GM19452 (cell line): ENCODE results near the gene ABHD16B.

Experiments
- ATAC-seq: cut with Tn5 transposase; IDR thresholded peaks from one replicate; pipeline ENCODE4 v1.9.1; 2021; ENCODE audit not compliant: unreplicated experiment

ABHD16B gene

DNA sequence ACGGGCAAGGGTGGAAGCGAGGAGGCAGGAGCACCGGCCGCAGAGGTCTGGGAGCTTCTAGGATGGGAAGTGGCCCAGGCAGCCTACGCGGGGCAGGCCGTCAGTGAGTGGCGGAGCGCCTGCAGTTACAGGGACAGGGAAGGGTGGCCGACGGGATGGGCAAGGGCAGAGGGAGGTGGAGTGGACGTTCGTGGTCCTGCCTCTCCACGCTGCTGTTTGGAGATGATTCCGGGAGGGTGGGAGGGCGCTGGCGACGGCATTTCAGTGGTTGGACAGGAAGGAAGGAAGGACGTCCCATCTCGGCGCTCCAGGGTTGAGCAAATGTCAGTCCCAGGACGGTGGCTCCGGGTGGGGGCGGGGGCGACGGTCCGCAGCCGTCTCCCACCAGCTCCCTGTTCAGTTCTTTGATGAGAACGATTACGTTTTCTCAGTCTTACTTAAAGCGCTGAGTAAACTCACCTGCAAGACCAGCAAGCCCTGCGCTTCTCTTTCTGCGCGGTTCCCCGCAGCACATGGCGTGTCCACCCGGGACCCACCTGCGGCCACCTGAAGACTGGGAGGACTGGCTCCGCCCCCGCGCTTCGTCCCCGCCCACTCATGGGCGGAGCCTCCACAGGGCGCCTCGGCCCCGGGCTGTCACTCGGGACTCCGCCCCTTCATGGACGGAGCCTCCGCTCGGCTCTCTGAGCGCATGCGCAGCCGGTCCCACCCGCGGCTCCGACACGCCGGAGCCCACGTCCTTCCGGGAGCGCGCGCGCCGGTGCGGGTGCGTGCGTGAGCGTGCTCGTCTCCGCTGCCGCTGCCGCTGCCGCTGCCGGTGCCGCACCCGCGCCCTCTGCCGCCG, 33.3 kb downstream of the ABHD16B start, which contains the start of gene DNAJC5:
DNAJC5 (plus strand) TSS at position 769 of the 844 bp plus-strand sequence. CDS start 33,220 bp downstream, outside the sequence.
- peak; percentile 76 for ATAC-seq

DNA sequence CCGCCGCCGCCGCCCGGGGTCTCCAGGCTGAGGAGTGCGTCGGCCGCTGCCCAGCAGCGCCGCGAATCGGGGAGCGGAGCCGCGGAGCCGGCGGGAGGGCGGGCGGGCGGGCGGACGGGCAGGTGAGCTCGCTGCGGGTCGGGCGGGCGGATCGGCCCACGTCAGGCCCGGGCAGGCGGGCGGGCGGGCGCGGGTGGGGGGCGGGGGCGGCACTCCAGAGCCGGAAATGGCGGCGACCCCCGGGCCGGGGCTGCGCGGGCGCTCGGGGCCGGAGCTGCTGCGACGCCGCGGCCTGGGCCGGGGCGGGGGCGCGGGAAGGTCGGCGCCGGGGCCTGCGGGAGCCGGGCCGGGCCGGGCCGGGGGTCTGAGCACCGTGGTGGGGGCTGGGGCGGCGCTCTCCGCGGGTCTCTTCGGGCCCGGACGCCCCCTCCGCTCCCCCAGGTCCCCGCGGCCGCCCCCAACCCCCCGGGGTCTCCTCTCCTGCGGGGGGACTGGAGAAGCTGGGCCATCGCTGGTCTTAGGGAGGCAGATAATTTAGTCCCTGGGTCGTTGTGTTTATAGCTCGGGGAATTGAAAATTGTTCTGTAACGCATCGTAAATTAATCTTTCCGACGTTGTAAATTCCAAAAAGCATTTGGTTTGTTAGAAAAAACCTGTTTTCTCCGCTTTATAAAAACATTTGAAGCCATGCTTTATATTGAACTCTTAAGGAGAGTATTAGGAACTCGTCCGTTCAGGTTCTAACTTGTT, 34.1 kb downstream of the ABHD16B start:
- ATAC-seq = peak; percentile 10

DNA sequence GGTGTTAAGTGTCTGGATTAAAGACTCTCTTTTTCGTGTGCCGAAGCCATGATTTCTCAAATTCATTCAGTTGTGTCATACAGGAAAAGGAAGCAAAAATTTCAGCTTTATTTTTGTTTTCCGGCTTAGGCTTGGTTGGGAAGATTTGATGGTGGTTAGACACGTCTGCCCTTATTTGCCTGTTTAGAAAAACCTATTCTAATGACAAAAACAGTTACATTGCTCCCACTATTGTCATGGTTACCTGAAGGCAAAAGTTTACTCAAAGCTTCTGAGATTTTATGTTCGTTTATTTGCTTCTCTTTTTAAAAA, 34.6 kb downstream of the ABHD16B start:
- no peak for ATAC-seq

DNA sequence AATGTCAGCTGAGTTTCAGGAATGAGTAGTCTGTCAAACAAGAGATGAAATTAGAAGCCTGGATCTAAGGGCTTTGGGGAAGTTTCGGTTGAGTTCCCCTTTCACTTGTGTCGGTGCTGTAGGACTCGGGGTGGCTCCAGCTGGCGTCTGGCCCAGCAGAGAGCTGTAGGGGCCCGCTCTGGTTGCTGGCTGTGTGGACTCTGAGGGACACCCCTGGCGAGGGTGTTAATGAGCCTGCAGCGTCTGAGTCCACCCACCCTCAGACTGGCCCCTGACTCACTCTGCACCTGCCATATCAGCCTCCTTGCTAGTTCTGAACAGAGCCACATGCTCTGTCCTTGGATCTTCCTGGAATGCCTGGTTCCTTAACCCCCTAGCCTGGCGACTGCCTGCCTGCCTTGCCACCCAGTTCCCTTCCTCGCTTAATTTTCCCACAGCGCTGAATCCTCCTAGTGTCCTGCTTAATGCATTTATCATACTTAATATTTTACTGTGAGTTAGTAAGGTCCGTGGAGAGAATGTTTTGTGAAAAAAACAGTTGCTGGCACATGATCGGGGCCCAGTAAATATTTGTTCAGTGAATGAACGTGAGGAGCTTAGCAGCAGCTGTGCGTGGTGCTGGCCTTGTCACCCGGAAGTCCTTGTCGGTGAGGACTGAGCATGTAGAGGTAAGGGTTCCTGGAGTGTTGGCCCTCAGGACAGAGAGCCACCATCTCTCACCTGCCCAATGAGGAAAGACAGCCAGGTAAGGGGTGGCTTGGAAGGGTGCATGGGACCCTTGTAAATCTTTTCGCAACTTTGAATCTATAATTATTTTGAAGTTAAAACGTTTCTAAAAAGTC, 35.2 kb downstream of the ABHD16B start:
- ATAC-seq = no peak

DNA sequence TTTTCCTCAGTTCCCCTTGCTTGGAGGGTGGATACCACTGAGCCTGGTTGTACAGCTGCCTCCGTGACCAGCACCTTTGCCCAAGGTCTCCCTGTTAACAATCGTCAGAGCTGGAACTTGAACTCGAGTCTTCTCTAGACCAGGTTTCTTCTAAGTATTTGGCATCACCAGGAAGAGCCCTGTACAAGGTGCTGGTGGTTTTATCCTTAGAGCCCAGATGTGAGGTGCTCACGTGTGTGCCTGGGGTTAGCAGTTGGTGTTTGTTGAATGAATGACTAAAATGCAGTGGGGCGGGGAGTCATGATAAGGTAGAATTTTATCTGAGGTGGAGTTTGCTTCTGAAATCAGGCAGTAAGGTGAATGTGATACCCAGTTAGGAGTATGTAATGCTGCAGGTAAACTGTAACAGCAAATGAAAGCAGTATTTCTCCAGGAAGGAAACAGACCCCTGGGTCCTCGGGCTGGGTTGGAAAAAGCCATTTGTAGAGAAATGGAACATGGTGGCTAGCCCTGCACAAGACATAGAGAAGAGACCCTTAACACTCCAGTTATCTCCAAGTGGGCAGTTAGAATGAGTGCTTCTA, 36.8 kb downstream of the ABHD16B start:
- ATAC-seq = no peak

DNA sequence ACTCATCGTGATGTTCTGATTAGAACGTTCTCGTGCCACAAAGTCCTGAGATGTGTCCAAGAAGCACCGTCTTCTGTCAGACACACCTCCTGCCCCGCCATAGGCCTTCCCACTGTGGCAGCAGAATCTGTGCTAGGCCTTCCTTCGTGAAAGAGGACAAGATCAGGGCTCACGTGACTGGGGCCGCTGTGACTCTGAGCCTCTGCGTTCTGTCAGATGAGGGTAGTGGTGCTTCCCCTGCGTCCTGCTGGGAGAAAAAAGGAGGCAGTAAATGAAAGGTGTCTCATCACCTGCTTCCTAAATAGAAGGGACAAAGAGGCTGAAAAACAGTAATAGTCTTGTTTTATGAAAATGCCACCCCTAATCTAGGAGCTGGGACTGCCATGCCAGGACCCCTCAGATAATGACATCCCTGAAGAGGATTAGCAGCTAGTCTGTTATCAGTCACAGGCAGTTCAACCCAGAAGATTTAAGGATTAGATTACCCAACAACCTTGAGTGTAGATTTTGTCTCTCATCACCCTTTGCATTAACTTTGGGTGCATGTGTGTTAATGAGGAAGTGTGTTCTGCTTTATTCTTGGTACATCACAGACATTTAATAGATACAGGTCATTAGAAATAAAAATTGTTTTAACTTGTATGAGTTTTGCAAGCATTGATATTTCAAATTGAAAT, 37.7 kb downstream of the ABHD16B start:
- no peak for ATAC-seq

DNA sequence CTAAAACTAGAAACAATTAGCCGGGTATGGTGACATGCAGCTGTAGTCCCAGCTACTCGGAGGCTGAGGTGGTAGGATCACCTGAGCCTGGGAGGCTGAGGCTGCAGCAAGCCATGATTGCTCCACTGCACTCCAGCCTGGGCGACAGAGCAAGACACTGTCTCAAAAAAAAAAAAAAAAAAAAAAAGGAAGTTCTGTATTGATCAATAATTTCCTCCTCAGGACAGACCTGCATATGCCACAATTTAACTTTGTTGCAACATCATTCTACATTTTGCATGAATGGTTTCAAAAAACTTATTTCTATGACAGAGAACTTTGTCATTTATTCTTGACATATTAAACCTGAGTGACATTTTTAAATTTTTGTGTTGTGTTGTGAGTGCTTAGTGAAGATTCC, 39.1 kb downstream of the ABHD16B start:
- no peak for ATAC-seq

DNA sequence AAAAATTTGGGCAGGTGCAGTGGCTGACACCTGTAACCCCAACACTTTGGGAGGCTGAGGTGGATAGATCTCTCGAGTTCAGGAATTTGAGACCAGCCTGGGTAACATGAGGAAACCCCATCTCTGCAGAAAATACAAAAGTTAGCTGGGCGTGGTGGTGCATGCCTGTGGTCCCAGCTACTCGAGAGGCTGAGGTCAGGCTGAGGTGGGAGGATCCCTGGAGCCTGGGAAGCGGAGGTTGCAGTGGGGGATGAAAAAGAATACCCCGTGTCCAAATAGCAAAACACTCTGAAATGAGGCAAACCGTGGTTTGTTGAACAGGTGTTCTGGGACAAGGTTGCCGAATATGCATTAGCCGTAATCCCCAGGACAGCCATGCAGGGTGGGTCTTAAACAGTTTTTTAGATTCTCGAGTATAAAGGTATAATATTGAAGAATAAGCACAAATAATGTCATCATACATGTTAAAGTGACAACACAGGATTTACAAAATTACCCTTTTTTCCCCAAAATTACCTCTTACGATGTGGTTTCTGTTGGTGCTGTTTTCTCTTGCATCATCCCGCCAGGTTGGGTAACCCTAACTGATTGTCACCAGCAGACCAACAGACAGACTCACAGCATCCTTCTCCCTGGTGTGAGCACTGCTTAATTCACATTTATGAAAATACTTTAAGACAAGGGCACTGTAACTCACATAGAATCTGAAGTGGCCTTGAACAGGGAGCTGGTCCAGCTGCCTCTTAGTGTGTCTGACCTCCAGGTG, 42.7 kb downstream of the ABHD16B start:
- no peak for ATAC-seq

DNA sequence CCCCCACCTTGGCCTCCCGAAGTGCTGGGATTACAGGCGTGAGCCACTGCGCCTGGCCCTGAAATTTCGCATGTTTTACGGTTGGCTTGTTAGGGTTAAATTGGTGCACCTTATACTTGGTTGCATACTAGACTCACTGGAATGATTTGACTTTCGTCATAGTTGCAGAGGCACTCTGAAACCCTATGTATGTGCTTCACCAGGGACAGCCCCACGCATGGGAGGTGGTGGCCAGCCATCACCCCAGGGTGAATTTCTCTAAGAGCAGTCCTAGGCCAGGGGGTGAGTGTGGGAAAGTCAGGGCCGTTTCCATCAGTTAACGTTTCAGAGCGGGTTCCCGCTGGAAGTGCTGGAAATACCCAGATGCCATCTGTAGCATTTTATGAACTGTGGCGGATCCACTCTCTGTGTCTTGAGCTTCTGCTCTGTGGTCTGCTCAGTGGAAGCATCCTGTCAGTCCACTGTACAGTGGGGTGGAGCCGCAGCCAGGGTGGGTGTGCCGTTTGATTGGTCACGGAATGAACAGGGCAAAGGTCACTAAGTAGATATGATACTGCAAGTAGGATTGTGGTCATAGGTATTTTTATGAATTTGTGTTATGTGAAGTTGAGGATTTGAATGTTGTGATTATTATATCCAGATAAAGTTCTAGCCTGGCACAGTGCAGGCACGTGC, 46.8 kb downstream of the ABHD16B start:
- no peak for ATAC-seq

DNA sequence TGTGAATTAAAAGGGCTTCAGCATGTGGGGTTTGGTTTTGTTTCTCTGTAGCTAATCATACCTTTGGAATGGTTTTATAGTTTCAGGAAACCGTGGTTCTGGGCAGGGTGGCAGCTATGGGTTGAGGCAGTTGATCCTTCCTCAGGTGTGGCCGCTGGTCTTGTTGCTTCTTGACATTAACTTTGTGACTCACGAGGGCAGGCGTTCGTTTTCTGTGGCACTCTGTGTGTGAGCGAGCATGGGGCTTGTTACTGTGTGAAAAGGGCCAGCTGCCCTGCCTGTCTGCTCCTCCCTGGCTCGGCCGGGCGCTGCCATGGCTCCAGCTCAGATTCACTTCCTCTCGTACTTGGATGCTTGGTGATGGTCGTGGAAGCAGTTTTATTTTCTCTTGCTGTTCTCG, 49.9 kb downstream of the ABHD16B start:
- no peak for ATAC-seq
